Neuronal stem cell (in vitro differentiated cells): Measurements from ENCODE around the gene THAP12.

Experiments used
- DNase-seq: peaks from one replicate; pipeline ENCODE4 v3.0.0-alpha.2; 2013; ENCODE audit warnings: low spot score
- H2AFZ ChIP-seq: one replicate; pipeline ENCODE4 v1.6.1; 2013; ENCODE audit warnings: mild to moderate bottlenecking, low read length, inconsistent platforms
- H2AK5ac ChIP-seq: 2 replicates; pipeline ENCODE4 v1.6.1; 2013; ENCODE audit warnings: low read depth, mild to moderate bottlenecking, inconsistent platforms, low read length, moderate library complexity, mixed read lengths
- H2BK120ac ChIP-seq: 2 replicates; pipeline ENCODE4 v1.6.1; 2013; ENCODE audit warnings: low read depth, mild to moderate bottlenecking, inconsistent platforms, low read length, moderate library complexity, mixed read lengths
- H2BK12ac ChIP-seq: one replicate; pipeline ENCODE4 v1.6.1; 2013; ENCODE audit warnings: low read length, inconsistent platforms
- H2BK15ac ChIP-seq: 2 replicates; pipeline ENCODE4 v1.6.1; 2013; ENCODE audit warnings: mild to moderate bottlenecking, low read length, inconsistent platforms, mixed read lengths
- H2BK5ac ChIP-seq: one replicate; pipeline ENCODE4 v1.6.1; 2013; ENCODE audit warnings: inconsistent platforms, mild to moderate bottlenecking, low read length, moderate library complexity
- H3K14ac ChIP-seq: one replicate; pipeline ENCODE4 v1.6.1; 2013; ENCODE audit warnings: low read length, inconsistent platforms
- H3K18ac ChIP-seq: 2 replicates; pipeline ENCODE4 v1.6.1; 2013; ENCODE audit warnings: low read length, inconsistent platforms
- H3K23ac ChIP-seq: 2 replicates; pipeline ENCODE4 v1.6.1; 2013; ENCODE audit warnings: low read depth, mild to moderate bottlenecking, mixed read lengths, low read length, inconsistent platforms; ENCODE audit not compliant: poor library complexity
- H3K27ac ChIP-seq: replicated peaks from 3 replicates; pipeline ENCODE4 v1.5.1; 2013; ENCODE audit warnings: low read length, inconsistent platforms
- H3K27me3 ChIP-seq, 3 experiments: 2 replicates each; pipeline ENCODE4 v1.6.1; 2013; ENCODE audit warnings: low read length in 3 of 3, mild to moderate bottlenecking in 2 of 3, inconsistent platforms in 1 of 3, low read depth in 1 of 3, mixed read lengths in 1 of 3, moderate library complexity in 1 of 3; ENCODE audit not compliant: control insufficient read depth in 3 of 3, insufficient read depth in 3 of 3
- H3K36me3 ChIP-seq, 2 donors: replicated peaks in 1 of 2; 2 replicates each; pipeline ENCODE4 v1.6.1; 2013; ENCODE audit warnings: low read length in 2 of 2; ENCODE audit not compliant: control insufficient read depth in 2 of 2, insufficient read depth in 2 of 2
- H3K4ac ChIP-seq: 2 replicates; pipeline ENCODE4 v1.6.1; 2013; ENCODE audit warnings: inconsistent platforms, mild to moderate bottlenecking, low read length, moderate library complexity
- H3K4me1 ChIP-seq, 2 donors: 1 replicate in 1 of 2; 2 replicates in 1 of 2; pipeline ENCODE4 v1.6.1; 2013; ENCODE audit warnings: low read length in 2 of 2, low read depth in 1 of 2; ENCODE audit not compliant: control insufficient read depth in 2 of 2, insufficient read depth in 1 of 2
- H3K4me2 ChIP-seq: one replicate; pipeline ENCODE4 v1.6.1; 2013; ENCODE audit warnings: mild to moderate bottlenecking, low read length, inconsistent platforms; ENCODE audit not compliant: insufficient read depth, poor library complexity, severe bottlenecking
- H3K4me3 ChIP-seq, 2 donors: 2 replicates each; pipeline ENCODE4 v1.5.1; 2013; ENCODE audit warnings: low read length in 2 of 2, mild to moderate bottlenecking in 2 of 2, inconsistent platforms in 1 of 2, moderate library complexity in 1 of 2
- H3K79me1 ChIP-seq: one replicate; pipeline ENCODE4 v1.6.1; 2013; ENCODE audit warnings: low read depth, mild to moderate bottlenecking, inconsistent platforms, low read length, moderate library complexity
- H3K9ac ChIP-seq: one replicate; pipeline ENCODE4 v1.6.1; 2013; ENCODE audit warnings: mild to moderate bottlenecking, low read depth, low read length, inconsistent platforms; ENCODE audit not compliant: poor library complexity
- H3K9me3 ChIP-seq, 2 donors: replicated peaks in 1 of 2; 2 replicates each; pipeline versions ENCODE3 to v1.6.1; 2013; ENCODE audit warnings: low read length in 2 of 2, mild to moderate bottlenecking in 2 of 2, inconsistent platforms in 1 of 2, low read depth in 1 of 2, mixed read lengths in 1 of 2, moderate library complexity in 1 of 2; ENCODE audit not compliant: control insufficient read depth in 2 of 2, insufficient read depth in 1 of 2
- H4K8ac ChIP-seq: one replicate; pipeline ENCODE4 v1.6.1; 2013; ENCODE audit warnings: low read depth, mild to moderate bottlenecking, inconsistent platforms, low read length, moderate library complexity
- H4K91ac ChIP-seq: one replicate; pipeline ENCODE4 v1.6.1; 2013; ENCODE audit warnings: low read length, low read depth, mild to moderate bottlenecking, inconsistent platforms; ENCODE audit not compliant: poor library complexity
- WGBS, 2 donors: extraction: QIAGEN DNeasy Blood & Tissue Kit; methylation state at CpG; one replicate each; pipeline ENCODE4 v1.1.7; 2013; ENCODE audit warnings: missing lambda C conversion rate in 2 of 2, mixed read lengths in 1 of 2; ENCODE audit not compliant: insufficient read length in 2 of 2, insufficient replicate concordance in 1 of 2; ENCODE audit errors: extremely low coverage in 2 of 2; 5-methylcytosine and 5-hydroxymethylcytosine counted together

Gene THAP12

DNA sequence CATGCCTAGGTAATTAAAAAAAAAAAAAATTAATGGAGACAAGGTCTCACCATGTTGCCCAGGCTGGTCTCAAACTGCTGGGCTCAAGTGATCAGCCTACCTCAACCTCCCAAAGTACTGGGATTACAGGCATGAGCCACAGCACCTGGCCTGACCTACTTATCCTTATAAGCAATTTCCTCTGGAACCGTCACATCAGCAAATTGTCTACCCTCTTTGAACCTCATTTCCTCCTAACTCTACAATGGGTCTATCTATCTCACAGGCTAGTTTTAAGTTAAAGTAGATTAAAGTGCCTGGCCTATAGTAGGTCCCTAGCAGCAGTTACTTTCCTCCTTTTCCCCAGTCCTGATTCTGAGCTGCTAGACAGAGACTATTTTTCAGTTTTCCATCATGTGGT lies 43.5 kb downstream of the THAP12 start:
- no peak for DNase-seq
- H4K91ac ChIP-seq, result no peak overlapping the region
- H3K4me1 ChIP-seq, result no peaks in the 10 kb centered on the region
- H2BK5ac ChIP-seq, result no peak overlapping the region
- no peak overlapping the region for H3K4me2 ChIP-seq
- WGBS, 2 donors, result no CpG with 5 or more reads among the region's 1 CpG
- no peak overlapping the region for H3K9ac ChIP-seq
- no peak overlapping the region for H2BK120ac ChIP-seq
- H3K27ac ChIP-seq, result no peak overlapping the region
- no peak overlapping the region for H2BK15ac ChIP-seq
- no peak overlapping the region for H3K18ac ChIP-seq
- no peak overlapping the region for H3K4me3 ChIP-seq
- H2AFZ ChIP-seq, result no peak overlapping the region
- H3K36me3 ChIP-seq, result no peaks in the 10 kb centered on the region
- H3K9me3 ChIP-seq, result peaks cover 15 to 20% of the 10 kb centered on the region in 2 donors
- no peaks in the 10 kb centered on the region for H3K79me1 ChIP-seq
- H2BK12ac ChIP-seq, result no peak overlapping the region
- H3K23ac ChIP-seq, result no peak overlapping the region
- no peaks in the 10 kb centered on the region for H3K27me3 ChIP-seq
- no peak overlapping the region for H3K14ac ChIP-seq
- H4K8ac ChIP-seq, result no peak overlapping the region
- no peak overlapping the region for H3K4ac ChIP-seq
- no peak overlapping the region for H2AK5ac ChIP-seq

DNA sequence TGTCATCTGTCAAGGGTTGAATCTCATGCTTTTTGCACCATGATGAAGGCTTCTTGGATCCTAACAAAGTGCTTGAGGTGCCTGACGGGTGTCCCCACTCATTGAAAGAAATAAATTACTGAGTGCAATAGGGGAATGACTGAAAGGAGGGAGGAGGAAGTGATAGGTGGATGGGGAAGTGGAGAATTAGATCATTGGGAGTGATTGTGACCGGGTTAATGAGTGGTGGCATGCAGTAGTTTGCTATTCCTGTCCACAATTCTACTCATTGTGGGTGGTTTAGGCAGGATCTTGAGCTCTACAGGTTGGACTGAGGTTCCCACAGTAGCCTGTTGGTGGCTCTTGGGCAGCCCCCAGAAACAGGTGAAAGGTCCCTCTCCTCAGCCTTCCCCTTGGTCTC lies 44.3 kb downstream of the THAP12 start:
- Histone ChIP-seq H2AFZ (no peak overlapping the region), H3K36me3 (no peaks in the 10 kb centered on the region), H3K4me2 (no peak overlapping the region), H3K23ac (no peak overlapping the region), H3K9ac (no peak overlapping the region), H2BK5ac (no peak overlapping the region), H3K79me1 (no peaks in the 10 kb centered on the region), H3K14ac (no peak overlapping the region), H3K27ac (no peak overlapping the region), H2BK12ac (no peak overlapping the region), H3K27me3 (no peaks in the 10 kb centered on the region), H3K4me1 (no peaks in the 10 kb centered on the region), H3K4ac (no peak overlapping the region), H3K9me3 (peaks cover 15 to 20% of the 10 kb centered on the region in 2 donors), H4K91ac (no peak overlapping the region), H3K4me3 (no peak overlapping the region), H2AK5ac (no peak overlapping the region), H3K18ac (no peak overlapping the region), H2BK15ac (no peak overlapping the region), H4K8ac (no peak overlapping the region), H2BK120ac (no peak overlapping the region)
- no peak for DNase-seq
- WGBS, 2 donors, result no CpG with 5 or more reads among the region's 2 CpGs

DNA sequence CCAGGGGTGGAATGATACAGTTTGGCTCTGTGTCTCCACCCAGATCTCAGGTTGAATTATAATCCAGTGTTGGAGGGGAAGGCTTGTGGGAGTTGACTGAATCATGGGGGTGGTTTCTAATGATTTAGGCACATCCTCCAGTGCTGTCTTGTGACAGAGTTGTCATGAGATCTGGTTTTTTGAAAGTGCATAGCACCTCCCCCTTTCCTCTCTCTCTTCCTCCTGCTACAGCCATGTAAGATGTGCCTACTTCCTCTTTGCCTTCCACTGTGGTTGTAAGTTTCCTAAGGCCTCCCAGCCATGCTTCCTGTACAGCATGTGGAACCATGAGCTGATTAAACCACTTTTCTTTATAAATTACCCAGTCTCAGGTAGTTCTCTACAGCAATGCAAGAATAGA lies 45.1 kb downstream of the THAP12 start:
- no peak overlapping the region for H2BK12ac ChIP-seq
- no peaks in the 10 kb centered on the region for H3K27me3 ChIP-seq
- no peak overlapping the region for H3K4me2 ChIP-seq
- no peak overlapping the region for H2BK15ac ChIP-seq
- no peak overlapping the region for H3K4me3 ChIP-seq
- H3K36me3 ChIP-seq, result no peaks in the 10 kb centered on the region
- no peak overlapping the region for H4K8ac ChIP-seq
- H2AK5ac ChIP-seq, result no peak overlapping the region
- H3K23ac ChIP-seq, result no peak overlapping the region
- no peak overlapping the region for H3K4ac ChIP-seq
- H3K9me3 ChIP-seq, result peaks cover 15 to 20% of the 10 kb centered on the region in 2 donors
- no peak overlapping the region for H2AFZ ChIP-seq
- no peak overlapping the region for H3K14ac ChIP-seq
- no peak overlapping the region for H4K91ac ChIP-seq
- no peak overlapping the region for H2BK120ac ChIP-seq
- H3K27ac ChIP-seq, result no peak overlapping the region
- H3K79me1 ChIP-seq, result no peaks in the 10 kb centered on the region
- no peak overlapping the region for H2BK5ac ChIP-seq
- H3K4me1 ChIP-seq, result no peaks in the 10 kb centered on the region
- H3K9ac ChIP-seq, result no peak overlapping the region
- DNase-seq, result no peak
- no peak overlapping the region for H3K18ac ChIP-seq

DNA sequence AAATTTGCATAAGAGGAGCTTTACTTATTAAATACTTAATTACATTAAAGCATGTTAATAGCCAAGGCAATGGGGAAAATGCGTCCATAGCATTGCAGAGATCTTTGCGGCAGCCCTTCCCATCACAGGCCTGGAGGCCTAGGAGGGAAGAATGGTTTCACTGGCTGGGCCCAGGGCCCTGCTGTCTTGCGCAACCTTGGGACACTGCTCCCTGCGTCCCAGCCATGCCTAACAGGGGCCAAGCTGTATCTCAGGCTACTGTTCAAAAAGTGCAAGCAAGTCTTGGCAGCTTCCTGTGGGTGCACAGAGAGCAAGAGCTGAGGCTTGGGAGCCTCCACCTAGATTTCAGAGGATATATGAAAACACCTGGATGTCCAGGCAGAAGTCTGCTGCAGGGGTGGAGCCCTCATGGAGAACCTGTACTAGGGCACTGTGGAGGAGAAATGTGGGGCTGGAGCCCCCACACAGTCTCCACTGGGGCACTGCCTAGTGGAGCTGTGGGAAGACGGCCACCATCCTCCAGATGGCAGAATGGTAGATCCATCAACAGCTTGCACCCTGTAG lies 46.0 kb downstream of the THAP12 start:
- no peak overlapping the region for H3K27ac ChIP-seq
- H3K27me3 ChIP-seq, result no peaks in the 10 kb centered on the region
- no peak overlapping the region for H2BK5ac ChIP-seq
- no peak overlapping the region for H3K9ac ChIP-seq
- no peak overlapping the region for H4K91ac ChIP-seq
- no peak overlapping the region for H2AFZ ChIP-seq
- peaks cover 15 to 20% of the 10 kb centered on the region in 2 donors for H3K9me3 ChIP-seq
- H2AK5ac ChIP-seq, result no peak overlapping the region
- no peak overlapping the region for H4K8ac ChIP-seq
- no peak overlapping the region for H3K18ac ChIP-seq
- no CpG with 5 or more reads among the region's 5 CpGs for WGBS, 2 donors
- H2BK15ac ChIP-seq, result no peak overlapping the region
- no peak overlapping the region for H3K4me2 ChIP-seq
- H3K4ac ChIP-seq, result no peak overlapping the region
- H3K79me1 ChIP-seq, result no peaks in the 10 kb centered on the region
- H3K4me3 ChIP-seq, result peak overlapping the region in 1 of 2 donors; percentile 22
- H3K23ac ChIP-seq, result no peak overlapping the region
- DNase-seq, result no peak
- no peak overlapping the region for H3K14ac ChIP-seq
- no peaks in the 10 kb centered on the region for H3K36me3 ChIP-seq
- no peak overlapping the region for H2BK12ac ChIP-seq
- no peak overlapping the region for H2BK120ac ChIP-seq
- H3K4me1 ChIP-seq, result peaks cover 0 to 5% of the 10 kb centered on the region in 2 donors
